GM21723 (cell line): Measurements from ENCODE around the gene FYN.
"Not testable (repeated sequence)": the region's sequence is repeated elsewhere in the genome, so short reads cannot be mapped to it uniquely, and the experiment has no call there.

Experiments
- ATAC-seq: cut with Tn5 transposase; IDR thresholded peaks from one replicate; pipeline ENCODE4 v1.9.1; 2021; ENCODE audit warnings: mild to moderate bottlenecking, moderate library complexity; ENCODE audit not compliant: unreplicated experiment

FYN gene

DNA sequence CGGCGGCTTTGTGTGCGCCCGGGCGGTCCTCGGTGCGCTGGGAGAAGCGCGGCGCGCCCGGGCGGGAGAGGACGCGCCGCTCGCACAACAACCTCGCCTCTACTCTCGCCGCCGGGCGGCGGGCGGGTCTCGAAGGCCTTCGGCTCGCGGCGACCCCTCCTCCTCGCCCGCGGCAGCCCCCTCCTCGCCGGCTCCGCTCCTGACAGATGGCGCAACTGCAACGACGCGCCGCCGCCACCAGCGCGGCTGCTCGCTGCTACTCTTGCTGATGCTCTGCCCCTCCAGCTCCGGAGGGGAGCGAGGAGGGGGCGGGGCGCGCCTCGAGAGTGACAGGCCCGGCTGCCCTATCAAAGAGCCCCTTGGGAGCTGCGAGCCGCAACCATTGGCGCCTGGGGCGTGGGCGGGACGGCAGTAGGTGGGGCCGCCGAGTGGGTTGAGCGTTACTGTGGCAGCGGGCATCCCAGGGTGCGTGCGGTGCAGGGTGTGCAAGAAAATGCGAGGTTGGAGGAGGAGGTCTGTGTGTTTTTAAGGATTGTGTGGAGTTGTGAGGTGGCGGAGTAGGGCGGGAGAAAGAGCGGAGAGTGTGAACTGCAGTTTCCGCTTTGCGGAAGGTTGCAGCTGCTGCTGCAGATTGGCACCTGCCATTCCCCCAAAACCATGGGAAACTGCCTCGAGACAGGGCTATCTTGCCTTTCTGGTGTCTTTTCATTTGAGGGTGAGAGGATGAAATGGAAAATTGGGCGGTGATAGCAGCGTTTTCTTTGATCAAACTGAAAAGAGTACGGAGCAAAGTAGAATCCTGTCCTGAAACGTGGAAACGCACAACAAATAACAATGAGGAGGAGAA, at the start of gene FYN:
Gene FYN (minus strand): TSS at position 275 of the 847 bp plus-strand sequence. CDS start 153,401 bp downstream, outside the sequence.
- peak; percentile 98 for ATAC-seq

DNA sequence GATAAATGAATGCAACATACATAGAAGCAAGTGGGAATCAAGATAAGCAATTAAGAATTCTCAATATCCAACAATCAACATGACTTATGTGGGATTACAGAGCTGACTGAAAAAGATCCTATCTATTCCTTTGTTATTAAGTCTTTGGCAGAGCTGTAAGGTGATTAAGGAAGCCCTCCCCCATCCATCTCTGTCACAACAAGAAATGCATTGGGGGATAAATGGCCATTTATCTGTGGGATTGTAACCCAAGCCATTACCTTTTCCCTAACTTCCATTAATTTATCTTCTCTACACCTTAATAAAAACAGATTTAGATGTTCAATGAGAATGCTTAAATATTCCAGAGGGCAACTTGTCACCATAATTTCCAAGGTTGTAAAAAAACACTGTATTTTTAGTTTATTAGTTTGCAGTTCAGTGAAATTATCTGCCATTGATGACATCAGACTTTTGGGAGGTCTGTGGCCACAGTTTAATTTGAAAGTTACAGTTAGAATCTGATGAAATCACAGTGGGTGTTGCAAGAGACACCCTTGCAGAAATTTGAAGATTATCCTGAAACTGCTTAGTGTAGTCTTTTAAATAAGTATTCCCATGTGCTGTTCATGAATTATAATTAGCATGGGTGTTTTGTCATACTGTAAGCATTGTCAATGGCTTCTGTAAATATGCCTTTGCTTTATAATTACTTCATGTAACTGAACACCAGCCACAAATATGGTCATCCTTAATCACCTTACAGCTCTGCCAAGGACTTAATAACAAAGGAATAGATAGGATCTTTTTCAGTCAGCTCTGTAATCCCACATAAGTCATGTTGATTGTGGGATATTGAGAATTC, 49.4 kb upstream of the FYN start:
- no peak for ATAC-seq

DNA sequence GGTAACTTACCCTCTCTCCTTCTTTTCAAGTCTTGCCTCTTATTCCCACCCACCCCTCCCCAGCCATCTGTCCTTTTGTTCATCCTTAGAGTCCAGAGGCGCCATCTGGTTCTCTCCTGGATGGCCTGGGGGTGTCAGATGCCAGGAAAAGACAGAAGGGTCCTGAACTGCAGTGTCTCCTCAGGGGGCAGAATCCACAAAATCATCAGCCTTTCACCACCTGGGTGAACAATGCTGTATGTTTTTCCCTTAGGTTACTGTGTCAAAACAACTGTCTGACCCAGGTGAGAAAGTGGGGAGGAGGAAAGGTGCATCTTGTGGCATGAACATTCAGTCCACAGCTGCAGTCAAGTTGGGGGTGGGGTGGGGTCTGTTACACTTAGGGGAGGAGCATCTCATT, 47.9 kb upstream of the FYN start:
- ATAC-seq, result no peak

DNA sequence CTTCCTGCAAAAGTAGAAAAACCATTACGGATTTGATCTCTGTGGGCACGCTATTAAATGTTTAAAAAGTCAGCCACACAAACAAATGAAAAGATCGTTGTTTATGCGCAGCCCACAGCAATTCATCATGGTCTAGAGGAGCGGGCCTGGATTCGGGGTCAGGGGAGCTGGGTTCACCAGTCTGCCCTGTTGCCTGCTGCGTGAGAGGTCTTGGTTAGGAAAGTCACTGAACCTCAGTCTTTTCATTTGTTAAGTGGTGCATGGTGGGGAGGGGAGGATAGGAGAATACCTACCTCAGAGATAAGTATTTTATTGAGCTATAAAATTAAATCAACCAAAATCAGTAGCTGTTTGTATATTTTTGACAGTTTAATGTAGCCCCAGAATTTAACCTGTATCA, 47.3 kb upstream of the FYN start:
- no peak for ATAC-seq

DNA sequence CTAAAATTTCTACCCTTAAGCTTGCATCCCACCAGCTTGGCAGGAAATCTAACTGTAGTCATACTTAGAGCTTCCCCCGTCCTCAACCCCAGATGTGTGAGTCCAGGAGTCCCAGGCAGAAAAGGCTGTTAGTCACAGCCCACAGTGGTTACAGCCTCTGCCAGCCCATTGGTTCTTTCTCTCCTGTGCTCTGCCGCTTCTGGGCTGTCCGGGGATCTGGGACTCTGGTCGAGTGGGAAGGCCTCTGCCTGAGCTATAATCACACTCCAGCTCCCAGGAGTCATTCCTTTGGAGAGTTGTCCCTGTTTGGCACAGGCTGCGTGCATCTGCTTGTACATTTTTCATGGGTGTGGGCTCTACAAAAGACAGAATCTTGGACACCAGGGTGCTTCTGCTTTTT, 45.6 kb upstream of the FYN start:
- no peak for ATAC-seq

DNA sequence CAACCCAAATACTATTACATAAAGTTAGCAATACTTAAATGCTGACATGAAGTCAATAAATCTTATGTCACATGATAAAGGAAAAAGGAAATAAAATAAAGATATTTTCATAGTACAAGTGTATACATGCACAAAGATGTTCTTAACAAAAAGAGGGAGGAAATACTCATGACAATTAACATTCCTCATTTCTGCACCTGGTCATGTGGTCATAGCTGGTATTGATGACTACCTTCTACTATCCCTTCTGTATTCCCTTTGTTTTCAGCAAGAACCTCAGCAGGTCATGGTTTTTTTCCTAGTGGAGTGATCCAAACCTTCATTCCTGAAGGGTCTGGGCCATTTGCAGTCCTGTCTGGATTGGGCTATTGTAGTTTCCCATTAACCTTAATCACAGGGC, 43.5 kb upstream of the FYN start:
- no peak for ATAC-seq

DNA sequence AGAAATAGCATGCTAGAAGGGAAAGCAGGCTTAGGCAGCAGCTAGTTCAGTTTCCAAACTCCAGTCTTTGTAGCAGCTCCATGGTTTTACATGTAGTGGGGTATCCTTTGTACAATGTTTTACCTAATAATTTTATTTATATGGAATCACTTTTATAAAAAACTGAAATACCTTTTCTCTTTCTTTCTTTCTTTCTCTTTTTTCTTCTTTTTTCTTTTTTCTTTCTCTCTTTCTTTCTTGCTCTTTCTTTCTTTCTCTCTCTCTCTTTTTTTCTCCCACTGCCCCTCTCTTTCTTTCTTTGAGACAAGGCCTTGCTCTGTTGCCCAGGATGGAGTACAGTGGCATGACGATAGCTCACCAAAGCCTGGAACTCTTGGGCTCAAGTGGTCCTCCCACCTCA, 41.4 kb upstream of the FYN start:
- ATAC-seq, result no peak

DNA sequence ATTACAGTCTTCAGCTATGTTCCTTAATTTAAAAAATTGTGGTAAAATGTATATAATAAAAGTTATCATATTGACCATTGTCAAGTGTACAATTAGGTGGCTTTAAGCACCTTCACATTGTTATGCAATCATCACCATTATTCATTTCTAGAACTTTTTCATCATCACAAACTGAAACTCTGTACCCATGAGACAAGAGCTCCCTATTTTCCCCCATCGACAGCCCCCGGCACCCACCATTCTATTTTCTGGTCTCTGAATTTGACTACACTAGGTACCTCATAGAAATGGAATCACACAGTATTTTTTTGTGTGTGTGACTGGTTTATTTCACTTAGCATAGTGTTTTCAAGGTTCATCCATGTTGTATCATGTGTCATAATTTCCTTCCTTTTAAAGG, 39.7 kb upstream of the FYN start:
- no peak for ATAC-seq

DNA sequence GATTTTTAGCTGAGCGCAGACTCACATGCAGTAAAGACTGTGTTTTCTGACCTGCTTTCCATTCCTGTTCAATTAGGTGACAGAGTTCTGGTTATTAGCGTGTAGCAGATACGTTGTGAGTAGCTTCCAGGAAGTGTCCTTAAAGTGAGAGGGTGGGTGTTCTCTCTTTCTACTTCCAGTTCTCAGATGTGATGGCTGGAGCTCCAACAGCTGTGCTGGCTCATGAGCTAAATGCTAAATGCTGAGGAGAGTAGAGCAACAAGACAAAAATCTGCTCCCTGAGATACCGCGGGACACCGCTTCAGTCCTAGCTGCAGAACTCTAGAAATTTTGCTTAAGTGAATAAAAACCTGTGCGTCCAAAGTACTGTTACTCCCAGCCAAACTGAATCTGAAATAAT, 38.2 kb upstream of the FYN start:
- ATAC-seq, result no peak

DNA sequence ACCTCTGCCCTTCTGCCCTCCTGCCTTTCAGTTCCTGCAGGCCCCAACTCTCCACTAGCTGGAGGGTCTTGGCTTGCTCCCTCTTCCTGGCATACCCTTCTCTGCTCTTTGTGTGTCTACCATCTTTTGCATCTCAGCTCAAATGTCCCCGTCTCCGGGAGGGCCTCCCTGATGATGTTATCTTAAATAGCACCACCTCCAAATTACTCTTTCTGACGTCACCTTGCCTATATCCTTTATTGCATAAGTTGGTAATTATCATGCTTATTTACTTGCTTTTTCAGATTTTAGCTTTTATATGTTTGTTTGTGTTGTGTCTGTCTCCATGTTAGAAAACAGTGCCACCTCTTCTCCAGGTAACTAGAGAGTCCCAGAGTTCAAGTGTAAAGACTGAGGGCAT, 36.0 kb upstream of the FYN start:
- ATAC-seq, result no peak

DNA sequence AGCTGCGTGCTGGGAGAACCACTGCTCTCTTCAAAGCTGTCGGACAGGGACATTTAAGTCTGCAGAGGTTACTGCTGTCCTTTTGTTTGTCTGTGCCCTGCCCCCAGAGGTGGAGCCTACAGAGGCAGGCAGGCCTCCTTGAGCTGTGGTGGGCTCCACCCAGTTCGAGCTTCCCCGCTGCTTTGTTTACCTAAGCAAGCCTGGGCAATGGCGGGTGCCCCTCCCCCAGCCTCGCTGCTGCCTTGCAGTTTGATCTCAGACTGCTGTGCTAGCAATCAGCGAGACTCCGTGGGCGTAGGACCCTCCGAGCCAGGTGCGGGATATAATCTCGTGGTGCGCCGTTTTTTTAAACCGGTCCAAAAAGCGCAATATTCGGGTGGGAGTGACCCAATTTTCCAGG, 35.1 kb upstream of the FYN start:
- ATAC-seq, result not testable (repeated sequence)

DNA sequence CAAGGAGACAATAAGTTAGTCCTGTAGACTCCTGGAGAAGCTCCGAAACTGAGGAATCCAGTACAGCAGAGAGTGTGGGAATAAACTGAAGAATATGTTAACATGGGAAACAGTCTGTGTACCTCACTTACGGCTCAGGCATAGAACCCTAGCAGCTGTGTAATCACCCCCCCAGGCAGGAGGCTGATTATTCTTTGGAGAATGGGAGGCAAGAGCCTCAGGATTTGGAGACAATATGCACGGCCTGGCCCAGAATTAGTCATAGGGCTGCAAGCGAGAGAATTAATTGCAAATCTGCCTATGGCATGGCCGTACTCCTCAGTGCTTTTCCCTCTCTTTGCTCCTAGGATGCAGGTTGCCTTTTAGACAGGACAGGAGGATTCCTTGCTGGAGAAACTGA, 27.5 kb upstream of the FYN start:
- ATAC-seq, result no peak

DNA sequence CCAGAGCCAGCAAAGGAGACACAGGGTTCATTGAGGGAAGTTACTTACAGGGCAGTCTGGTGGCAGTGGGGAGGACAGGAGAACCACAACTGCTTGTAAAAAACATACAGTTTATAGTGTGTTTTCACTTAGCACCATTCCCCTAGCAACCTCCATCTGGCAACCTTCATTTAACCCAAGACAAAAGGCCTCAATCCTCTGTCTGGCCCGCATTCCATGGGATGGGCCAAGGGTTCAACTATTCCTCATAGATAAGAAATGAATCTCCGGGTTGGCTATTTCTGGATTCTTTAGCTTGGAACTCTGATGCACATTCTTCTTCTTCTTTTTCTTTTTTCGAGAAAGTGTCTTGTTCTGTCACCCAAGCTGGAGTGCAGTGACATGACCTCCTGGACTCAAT, 26.3 kb upstream of the FYN start:
- ATAC-seq, result no peak

DNA sequence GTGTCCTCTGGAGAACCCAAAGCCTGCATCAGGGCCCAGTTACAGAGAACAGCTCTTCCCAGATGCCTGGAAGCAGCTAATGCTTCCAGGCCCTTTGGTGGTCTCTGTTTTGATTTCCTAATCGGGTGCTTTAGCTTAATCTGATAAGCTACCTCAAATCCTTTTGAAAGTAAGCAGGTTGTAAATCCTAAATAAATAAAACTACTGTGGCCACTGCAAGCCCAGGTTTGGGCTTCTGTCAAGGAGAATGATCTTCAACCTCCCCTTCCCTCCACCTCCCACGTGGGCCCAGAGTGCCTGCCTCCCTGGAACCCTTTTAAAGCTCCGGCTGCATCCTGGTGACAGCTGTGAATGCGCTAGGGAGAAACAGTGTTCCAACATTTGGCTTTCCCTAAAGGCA, 25.2 kb upstream of the FYN start:
- no peak for ATAC-seq

DNA sequence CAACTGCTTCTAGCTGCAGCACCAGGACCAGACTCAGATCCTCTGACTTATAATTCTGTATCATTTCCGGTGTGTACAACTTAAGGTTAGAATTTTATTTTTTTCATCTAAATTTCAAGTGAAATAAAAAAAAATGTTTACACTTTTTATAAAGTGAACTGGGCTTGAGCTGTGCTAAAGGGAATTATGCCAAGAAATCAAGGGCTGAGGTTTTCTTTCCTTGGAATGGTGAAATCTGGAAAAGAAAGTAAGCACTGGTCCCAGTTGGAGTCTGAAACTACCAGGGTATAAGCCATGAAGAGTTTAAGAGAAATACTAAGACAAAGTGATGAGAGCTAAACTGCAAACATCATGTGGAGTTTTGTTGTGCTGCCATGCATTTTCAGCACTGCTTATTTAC, 21.7 kb upstream of the FYN start:
- ATAC-seq, result no peak

DNA sequence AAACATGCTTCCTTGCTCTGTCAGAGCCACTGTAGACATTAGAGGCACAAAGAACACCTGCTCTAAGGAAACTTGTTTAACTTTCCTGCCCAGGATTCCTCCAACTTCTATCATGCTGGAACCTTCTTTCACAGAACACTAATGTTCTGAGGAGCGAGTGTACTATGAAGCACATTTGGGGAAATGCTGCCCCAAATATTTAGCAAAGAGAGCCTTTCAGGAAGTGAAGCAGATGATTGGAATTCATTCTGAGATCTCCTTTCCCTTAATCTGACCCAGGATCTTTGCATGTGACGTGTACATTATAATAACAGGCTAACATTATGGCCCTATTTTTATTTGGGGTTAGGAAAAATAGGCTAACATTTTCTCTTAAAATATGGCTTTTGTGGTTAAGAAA, 21.0 kb upstream of the FYN start:
- ATAC-seq, result no peak

DNA sequence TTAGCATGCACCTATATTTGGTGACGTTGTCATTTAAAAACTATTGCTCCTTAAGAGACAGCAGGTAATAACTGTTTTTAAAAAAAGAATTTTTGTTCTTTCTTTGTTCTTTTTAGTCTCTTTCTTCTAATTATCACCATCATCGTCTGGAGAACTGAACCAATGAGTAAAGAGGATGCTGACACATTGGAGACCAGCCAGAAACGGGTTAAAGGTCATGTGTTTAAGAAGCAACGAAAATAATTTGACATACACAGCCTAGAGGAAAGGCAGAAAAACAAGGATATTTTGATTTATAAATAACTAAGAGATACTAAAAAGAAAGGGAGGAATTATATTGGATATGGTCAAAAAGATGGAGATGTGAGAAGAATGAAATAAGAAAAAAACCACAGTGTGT, 19.2 kb upstream of the FYN start:
- no peak for ATAC-seq

DNA sequence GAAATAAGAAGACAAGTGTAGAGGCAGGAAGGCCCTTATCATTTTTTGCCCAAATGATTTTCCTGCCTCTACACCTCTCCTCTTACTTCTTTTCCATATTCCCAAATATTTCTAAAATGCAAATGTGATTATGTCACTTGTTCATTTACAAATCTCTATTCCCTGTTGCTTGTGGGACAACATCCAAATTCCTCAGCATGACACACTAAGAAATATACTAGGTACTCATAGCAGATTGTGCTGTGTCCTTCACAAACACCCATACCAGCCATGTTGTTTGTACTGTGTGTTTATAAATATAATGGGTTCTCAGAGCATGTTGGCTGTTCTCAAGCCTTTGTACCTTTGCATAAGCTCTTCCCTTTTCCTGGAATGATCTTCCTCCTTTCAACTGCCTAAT, 17.7 kb upstream of the FYN start:
- no peak for ATAC-seq

DNA sequence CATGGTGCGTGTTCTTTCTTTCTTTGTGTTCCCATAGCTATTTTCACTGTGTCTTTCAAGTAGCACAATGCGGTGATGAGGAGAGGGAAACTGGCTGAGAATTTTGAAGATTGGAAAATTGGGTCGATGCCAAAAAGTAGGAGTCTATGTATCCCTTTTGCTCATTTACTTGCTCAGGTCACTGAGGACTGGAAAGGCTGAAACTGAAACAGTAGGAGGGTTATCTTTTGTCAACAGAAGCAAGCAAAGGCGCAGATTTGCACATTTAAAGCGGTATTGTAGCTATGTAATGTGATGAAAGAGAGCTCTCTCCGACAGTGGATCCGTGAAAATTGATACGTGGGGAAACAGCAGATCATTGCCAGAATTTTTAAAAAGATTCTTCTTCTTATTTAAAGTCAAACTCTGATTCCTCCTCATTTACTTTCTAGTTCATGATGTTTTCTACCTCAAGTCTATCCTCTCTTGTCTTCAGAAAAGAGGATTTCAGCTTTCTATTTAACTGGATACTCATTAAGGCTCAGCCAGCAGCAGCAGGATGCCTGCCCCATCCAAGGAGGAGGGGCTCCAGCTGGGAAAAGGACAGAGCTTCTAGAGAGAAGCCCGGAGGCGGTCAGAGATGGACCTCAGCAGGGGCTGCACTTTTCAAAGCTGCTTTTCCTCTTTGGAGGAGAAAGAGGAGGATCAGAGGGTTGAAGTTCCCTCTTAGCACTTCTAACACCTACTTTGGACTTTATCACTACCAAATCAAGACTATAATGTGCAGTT, 15.9 kb upstream of the FYN start:
- ATAC-seq, result no peak

DNA sequence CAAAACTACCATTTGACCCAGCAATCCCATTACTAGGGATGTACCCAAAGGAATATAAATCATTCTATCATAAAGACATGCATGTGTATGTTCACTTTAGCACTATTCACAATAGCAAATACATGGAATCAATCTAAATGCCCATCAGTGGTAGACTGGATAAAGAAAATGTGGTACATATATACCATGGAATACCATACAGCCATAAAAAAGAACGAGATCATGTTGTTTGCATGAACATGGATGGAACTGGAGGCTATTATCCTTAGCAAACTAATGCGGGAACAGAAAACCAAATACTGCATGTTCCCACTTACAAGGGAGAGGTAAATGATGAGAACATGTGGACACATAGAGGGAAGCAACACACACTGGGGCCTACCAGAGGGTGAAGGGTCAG, 13.5 kb upstream of the FYN start:
- not testable (repeated sequence) for ATAC-seq

DNA sequence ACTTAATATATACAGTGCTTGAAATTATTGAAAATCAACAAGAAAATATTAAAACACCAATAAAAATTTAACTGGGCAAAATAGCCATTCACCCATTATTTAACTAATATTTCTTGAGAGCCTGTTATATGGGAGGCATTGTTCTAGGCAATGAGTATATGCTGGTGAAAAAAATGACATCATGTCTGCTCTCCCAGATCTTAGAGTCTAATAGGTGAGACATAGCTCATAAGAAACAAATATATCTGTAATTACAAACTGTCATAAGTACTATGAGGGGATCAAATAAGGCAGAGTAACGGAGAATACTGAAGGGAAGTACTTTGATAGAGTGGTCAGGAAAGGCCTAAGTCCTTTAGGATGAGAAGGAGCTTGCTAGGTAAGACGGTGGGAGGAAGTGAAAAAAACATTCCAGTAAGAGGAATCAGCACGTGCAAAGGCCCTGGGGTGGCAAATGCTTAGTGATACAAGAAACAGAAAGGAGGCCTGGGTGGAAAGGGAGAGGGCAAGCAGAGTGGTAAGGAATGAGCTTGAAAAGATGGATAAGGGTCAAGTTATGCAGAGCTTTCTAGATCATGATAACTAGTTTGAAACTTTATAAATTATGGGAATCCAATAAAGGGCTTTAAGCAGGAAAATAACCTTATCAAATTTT, 12.2 kb upstream of the FYN start:
- ATAC-seq, result no peak
